HG03457 (cell line): ENCODE data around the gene FHOD3.

Source experiments
- ATAC-seq: cut with Tn5 transposase; IDR thresholded peaks from one replicate; pipeline ENCODE4 v1.9.1; 2021; ENCODE audit warnings: moderate number of reproducible peaks; ENCODE audit not compliant: unreplicated experiment

FHOD3 gene

GRCh38 chr18:36321658-36322407, 24.3 kb downstream of the FHOD3 start:
- no peak for ATAC-seq

GRCh38 chr18:36322408-36322728, 24.9 kb downstream of the FHOD3 start:
- ATAC-seq, result no peak

GRCh38 chr18:36322734-36323133, 25.2 kb downstream of the FHOD3 start:
- no peak for ATAC-seq

- no peak for ATAC-seq
Observed at GRCh38 chr18:36323421-36323820, 25.9 kb downstream of the FHOD3 start.

- ATAC-seq, result no peak
Observed at GRCh38 chr18:36325846-36326245, 28.3 kb downstream of the FHOD3 start.

GRCh38 chr18:36326771-36327170, 29.3 kb downstream of the FHOD3 start:
- ATAC-seq, result no peak

- no peak for ATAC-seq
Observed at GRCh38 chr18:36327352-36328316, 30.1 kb downstream of the FHOD3 start.

- ATAC-seq, result no peak
Observed at GRCh38 chr18:36328385-36328858, 30.9 kb downstream of the FHOD3 start.

GRCh38 chr18:36328916-36329315, 31.4 kb downstream of the FHOD3 start:
- ATAC-seq, result no peak

GRCh38 chr18:36329684-36330434, 32.3 kb downstream of the FHOD3 start:
- ATAC-seq, result no peak

GRCh38 chr18:36330435-36331052, 33.0 kb downstream of the FHOD3 start:
- no peak for ATAC-seq

GRCh38 chr18:36331521-36331971, 34.0 kb downstream of the FHOD3 start:
- no peak for ATAC-seq

GRCh38 chr18:36333414-36333813, 35.9 kb downstream of the FHOD3 start:
- ATAC-seq, result no peak

- no peak for ATAC-seq
Observed at GRCh38 chr18:36334798-36335197, 37.3 kb downstream of the FHOD3 start.

GRCh38 chr18:36335476-36336279, 38.2 kb downstream of the FHOD3 start:
- ATAC-seq, result no peak

GRCh38 chr18:36337679-36338402, 40.3 kb downstream of the FHOD3 start:
- no peak for ATAC-seq

- ATAC-seq, result no peak
Observed at GRCh38 chr18:36338403-36338933, 41.0 kb downstream of the FHOD3 start.

- ATAC-seq, result no peak
Observed at GRCh38 chr18:36340246-36340645, 42.7 kb downstream of the FHOD3 start.

- no peak for ATAC-seq
Observed at GRCh38 chr18:36341944-36342343, 44.4 kb downstream of the FHOD3 start.
